GM10266 (cell line): ENCODE measurements around the gene ADM2.
A peak's percentile ranks its signal among the peaks of the same experiment; 100 is the strongest.

Experiments
- DNase-seq: peaks from one replicate; pipeline ENCODE4 v3.0.0; 2012; ENCODE audit errors: extremely low spot score
- CTCF ChIP-seq: IDR thresholded peaks from 2 replicates; pipeline ENCODE4 v1.5.1; 2012; ENCODE audit warnings: mild to moderate bottlenecking, low read depth; ENCODE audit not compliant: control insufficient read depth, insufficient read depth; ENCODE audit errors: missing control alignments

ADM2 gene

DNA sequence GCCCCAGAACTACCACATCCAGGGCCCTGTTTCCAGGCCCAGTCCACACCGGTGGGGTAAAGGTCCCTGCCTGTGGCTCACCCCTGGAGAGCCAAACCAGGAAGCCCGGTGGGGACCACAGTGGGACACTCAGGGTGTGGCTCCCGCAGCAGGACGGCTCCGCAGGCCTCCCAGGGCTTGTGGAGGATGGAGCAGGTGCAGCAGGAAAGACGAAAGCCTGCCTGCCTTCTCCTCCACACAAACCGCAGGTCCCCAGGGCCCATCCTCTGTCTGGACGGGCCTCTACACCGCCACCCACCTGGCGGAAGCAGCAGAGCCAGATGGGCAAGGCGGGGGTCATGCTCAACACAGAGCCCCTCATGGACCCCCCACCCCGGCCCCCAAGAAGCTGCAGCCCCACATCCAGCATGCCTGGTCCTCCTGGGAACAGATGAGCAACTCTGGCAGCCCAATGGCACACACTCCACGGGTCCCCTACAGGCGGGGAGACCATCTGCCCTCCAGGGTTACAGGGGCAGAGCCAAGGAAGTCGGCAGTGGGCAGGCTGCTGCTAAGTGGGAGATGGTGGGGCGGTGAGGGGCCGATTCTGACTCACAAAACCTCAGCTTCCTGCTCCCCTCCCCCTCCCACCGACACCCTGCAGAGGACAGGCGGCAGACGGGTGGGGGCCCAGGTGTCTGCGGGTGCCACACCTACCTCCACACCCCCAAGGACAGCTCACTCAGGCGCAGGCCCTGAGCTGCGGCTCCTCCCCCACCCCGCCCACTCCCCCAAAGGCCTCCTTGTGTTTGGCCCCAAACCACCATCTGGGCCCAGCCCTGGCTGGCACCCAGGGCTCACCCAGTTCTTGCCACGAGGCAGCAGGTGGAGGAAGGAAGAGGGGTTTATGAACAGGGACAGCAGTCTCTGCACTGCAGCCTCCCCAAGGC is 11.7 kb upstream of the ADM2 start:
- TF ChIP-seq CTCF: no peak
- peak; percentile 92 for DNase-seq

GRCh38 chr22:50470491-50470890 is 10.9 kb upstream of the ADM2 start:
- DNase-seq: no peak
- TF ChIP-seq CTCF: no peak

DNA sequence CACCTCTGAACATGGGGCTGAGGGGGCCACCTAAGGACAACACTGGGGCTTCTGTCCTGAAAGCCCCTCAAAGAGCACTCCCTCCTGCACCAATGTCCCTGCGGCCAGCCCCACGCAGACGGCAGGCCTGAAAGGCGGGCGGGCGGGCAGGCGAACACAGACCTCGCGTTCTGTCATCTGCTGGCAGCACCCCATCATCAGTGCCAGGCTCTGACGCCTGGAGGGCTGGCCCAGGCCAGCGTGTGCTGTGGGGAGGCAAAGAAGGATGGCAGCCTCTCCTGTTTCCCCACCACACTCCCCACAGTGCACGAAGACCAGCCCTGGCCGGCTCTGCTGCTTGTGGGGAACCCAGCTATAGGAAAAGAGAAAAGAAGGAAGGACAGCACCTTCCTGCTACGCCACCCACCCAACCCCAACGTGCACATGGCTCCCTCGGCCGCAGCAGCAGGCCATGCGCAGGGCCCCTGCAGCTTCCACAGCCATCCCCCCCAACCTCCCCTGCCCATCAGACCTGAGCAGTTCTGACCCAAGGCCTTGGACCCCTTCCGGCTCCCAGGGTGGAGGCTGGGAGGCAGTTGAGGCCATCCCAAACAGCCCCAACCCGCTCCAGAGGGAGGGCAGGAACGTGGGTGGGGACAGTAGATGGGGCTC is 10.0 kb upstream of the ADM2 start:
- no peak for DNase-seq
- no peak for TF ChIP-seq CTCF

DNA sequence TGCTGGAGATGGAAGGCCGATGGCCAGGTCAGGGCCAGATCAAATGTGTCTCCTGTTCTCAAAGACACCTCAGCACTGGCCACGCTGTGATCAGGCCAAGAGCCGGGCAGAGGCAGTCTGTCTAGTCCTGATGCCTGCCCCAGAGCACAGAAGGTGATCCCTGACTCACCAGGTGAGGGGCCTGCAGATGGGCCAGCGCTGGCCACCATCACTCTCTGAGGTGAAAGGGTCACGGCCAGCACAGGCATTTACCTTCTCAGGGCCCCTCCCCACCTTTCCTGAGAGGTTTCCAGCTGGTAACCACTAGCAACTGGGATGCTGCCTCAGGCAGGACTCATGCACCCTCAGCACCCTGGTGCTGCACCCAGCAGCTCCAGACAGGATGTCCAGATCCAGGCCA is 9.4 kb upstream of the ADM2 start:
- TF ChIP-seq CTCF: no peak
- no peak for DNase-seq

- DNase-seq: no peak
- TF ChIP-seq CTCF: peak; percentile 54
Measured at GRCh38 chr22:50473088-50473487, 8.3 kb upstream of the ADM2 start.

- no peak for DNase-seq
- TF ChIP-seq CTCF: peak; percentile 6
Measured at GRCh38 chr22:50473855-50474671, 7.3 kb upstream of the ADM2 start.
